ENCODE measurements around the gene PTPRD. TPM values are rescaled to one million over a fixed set of nuclear protein-coding genes. Genes with fewer than 3 reads are reported as not detected.

Gene PTPRD
- total RNA-seq, 1 experiment from 2014 or later: 32.5 TPM

DNA sequence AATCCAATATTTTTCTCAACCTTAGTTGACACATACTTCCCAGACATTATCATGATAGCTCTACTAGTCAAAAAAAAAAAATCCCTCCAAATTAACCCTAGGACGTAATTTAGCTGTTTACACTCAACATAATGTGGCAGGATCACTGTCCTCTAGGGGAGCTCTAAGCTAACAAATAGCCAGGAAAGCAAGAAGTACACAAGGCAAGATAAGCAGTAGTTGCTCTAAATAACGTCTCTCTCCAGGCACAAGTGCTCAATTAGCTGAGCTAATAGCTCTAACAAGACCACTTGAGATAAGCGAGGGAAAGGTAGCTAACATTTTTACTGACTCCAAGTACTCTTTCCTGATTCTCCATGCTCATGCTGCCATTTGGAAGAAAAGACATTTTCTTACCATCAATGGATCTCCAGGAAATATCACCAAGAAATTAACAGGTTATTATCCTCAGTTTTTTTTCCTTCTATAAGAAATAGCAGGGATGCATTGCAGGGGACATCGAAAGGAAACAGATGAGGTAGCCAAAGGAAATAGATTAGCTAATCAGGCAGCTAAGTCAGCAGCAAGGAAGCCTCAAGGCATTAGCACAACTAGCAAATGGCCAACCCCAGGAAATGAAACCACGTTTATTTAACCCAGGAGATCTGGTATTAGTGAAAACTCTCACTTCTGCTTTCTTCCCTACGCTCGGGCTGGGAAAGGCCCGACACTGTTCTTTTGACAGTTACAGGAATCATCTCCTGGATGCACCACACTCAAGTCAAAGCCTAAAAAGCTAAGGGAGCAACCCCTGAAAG lies 614.1 kb downstream of the PTPRD start:
- H3T11ph ChIP-seq (ENCODE audit: low read length): no peak overlapping the region
- peaks cover 2% of the 10 kb centered on the region; the same call in 1 of the 2 replicates for H3K4me1 ChIP-seq (ENCODE audit: insufficient read depth, low read length)
- no peak overlapping the region for H3K4ac ChIP-seq (ENCODE audit: low read depth, low read length)
- H3K79me2 ChIP-seq (ENCODE audit: insufficient read depth, low read length): no peaks in the 10 kb centered on the region
- Mint-ChIP-seq H3K4me1 (peaks cover 46 to 53% of the 10 kb centered on the region in 2 experiments), H3K27ac (peak overlapping the region; percentile 16 to 62 (median 51); a peak in 3 of 7 replicates), H3K27me3 (ENCODE audit: low read depth) (no peaks in the 10 kb centered on the region), H3K4me3 (peak overlapping the region in 1 of 2 experiments; percentile 28; a peak in 1 of 5 replicates), H3K9me3 (no peaks in the 10 kb centered on the region; a peak in 1 of 5 replicates), H3K36me3 (ENCODE audit: insufficient read depth in 1 of 3, low read depth in 3 of 3) (peaks cover 0 to 2% (median 0%) of the 10 kb centered on the region in 3 experiments; a peak in 2 of 7 replicates)
- no peak overlapping the region for H3K18ac ChIP-seq (ENCODE audit: insufficient read length, low read depth, low read length)
- no peak overlapping the region for H3K14ac ChIP-seq (ENCODE audit: insufficient read depth, low read length)
- H4K20me1 ChIP-seq (ENCODE audit: control insufficient read depth, insufficient read depth, insufficient read length): no peaks in the 10 kb centered on the region
- no peaks in the 10 kb centered on the region for H3K23me2 ChIP-seq (ENCODE audit: insufficient read length, low read depth, low read length, poor library complexity, severe bottlenecking)
- H3K4me2 ChIP-seq (ENCODE audit: insufficient read depth, insufficient read length, low read length): no peak overlapping the region
- H2BK120ac ChIP-seq (ENCODE audit: low read depth, low read length, poor library complexity, severe bottlenecking): no peak overlapping the region
- WGBS (ENCODE audit: extremely low coverage, insufficient read length, low lambda C conversion rate): no CpG with 5 or more reads among the region's 8 CpGs
- no peak overlapping the region for H2BK20ac ChIP-seq (ENCODE audit: low read depth, low read length, poor library complexity, severe bottlenecking)
- H4K5ac ChIP-seq (ENCODE audit: insufficient read length, low read depth, low read length): no peak overlapping the region
- no peak for DNase-seq
- no peak overlapping the region for H3K9ac ChIP-seq (ENCODE audit: extremely low read depth, insufficient read length, low read length)
- H2BK5ac ChIP-seq (ENCODE audit: insufficient read length, low read length): no peak overlapping the region
- H2BK12ac ChIP-seq (ENCODE audit: insufficient read length, low read depth, low read length): no peak overlapping the region
- no peaks in the 10 kb centered on the region for H3K27me3 ChIP-seq (ENCODE audit: insufficient read depth, low read length)
- no peak overlapping the region for H2AFZ ChIP-seq (ENCODE audit: low read length)
- TF ChIP-seq, protein P1, sequence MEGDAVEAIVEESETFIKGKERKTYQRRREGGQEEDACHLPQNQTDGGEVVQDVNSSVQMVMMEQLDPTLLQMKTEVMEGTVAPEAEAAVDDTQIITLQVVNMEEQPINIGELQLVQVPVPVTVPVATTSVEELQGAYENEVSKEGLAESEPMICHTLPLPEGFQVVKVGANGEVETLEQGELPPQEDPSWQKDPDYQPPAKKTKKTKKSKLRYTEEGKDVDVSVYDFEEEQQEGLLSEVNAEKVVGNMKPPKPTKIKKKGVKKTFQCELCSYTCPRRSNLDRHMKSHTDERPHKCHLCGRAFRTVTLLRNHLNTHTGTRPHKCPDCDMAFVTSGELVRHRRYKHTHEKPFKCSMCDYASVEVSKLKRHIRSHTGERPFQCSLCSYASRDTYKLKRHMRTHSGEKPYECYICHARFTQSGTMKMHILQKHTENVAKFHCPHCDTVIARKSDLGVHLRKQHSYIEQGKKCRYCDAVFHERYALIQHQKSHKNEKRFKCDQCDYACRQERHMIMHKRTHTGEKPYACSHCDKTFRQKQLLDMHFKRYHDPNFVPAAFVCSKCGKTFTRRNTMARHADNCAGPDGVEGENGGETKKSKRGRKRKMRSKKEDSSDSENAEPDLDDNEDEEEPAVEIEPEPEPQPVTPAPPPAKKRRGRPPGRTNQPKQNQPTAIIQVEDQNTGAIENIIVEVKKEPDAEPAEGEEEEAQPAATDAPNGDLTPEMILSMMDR (conservative IDR thresholded peaks at IDR 0.05): peak; percentile 84
- H4K8ac ChIP-seq (replicated peaks; ENCODE audit: insufficient read length, low read depth, low read length): no peak overlapping the region
- no peak overlapping the region for H4K91ac ChIP-seq (ENCODE audit: insufficient read length, low read depth, low read length)
- no peak overlapping the region for H3K27ac ChIP-seq (ENCODE audit: insufficient read length, low read depth, low read length)
- no peaks in the 10 kb centered on the region for H3K9me3 ChIP-seq (ENCODE audit: control insufficient read depth, low read depth, low read length)
- no peaks in the 10 kb centered on the region for H3K79me1 ChIP-seq (ENCODE audit: insufficient read depth, low read depth, low read length, poor library complexity, severe bottlenecking)
- H2BK15ac ChIP-seq (ENCODE audit: low read depth, low read length): no peak overlapping the region
- H3K23ac ChIP-seq (ENCODE audit: insufficient read length, low read depth, low read length): no peak overlapping the region
- H2AK5ac ChIP-seq (ENCODE audit: insufficient read length, low read length): no peak overlapping the region
- no peak overlapping the region for H3K56ac ChIP-seq (ENCODE audit: insufficient read length, low read depth, low read length)

All from H9 (cell line).